ENCODE measurements around the gene DICER1. TPM values are rescaled to one million over a fixed set of nuclear protein-coding genes. Genes with fewer than 3 reads are reported as not detected.

DICER1 gene
- total RNA-seq, 1 experiment from 2014 or later, result 62.0 TPM

GRCh38 chr14:95151561-95151960, 5.8 kb downstream of the DICER1 start:
- DNase-seq (ENCODE audit: low spot score), result no peak
- Mint-ChIP-seq H3K27me3 (ENCODE audit: low read depth) (no peaks in the 10 kb centered on the region), H3K27ac (no peak overlapping the region; the same call in 1 of the 2 replicates), H3K36me3 (0 out of 2 replicates have a peak, but pooled peaks cover 3% of the 10 kb centered on the region), H3K9me3 (peaks cover 4% of the 10 kb centered on the region; the same call in 1 of the 2 replicates), H3K4me1 (peaks cover 78% of the 10 kb centered on the region), H3K4me3 (no peak overlapping the region)
- TF ChIP-seq SMAD4 (CRISPR knock-in tag; IDR thresholded peaks at IDR 0.05), result no peak
- no peak for TF ChIP-seq IRF1 (CRISPR knock-in tag; IDR thresholded peaks at IDR 0.05)
- TF ChIP-seq ZNF416 (CRISPR knock-in tag; IDR thresholded peaks at IDR 0.05), result no peak
- TF ChIP-seq RORB (CRISPR knock-in tag; IDR thresholded peaks at IDR 0.05), result no peak
- TF ChIP-seq ERG (CRISPR knock-in tag; IDR thresholded peaks at IDR 0.05), result no peak
- POLR2A ChIA-PET, result no interaction called here
- CTCF ChIA-PET, result no interaction called here
- no peak for ATAC-seq

GRCh38 chr14:95150910-95151309, 6.4 kb downstream of the DICER1 start:
- Mint-ChIP-seq H3K27me3 (ENCODE audit: low read depth) (no peaks in the 10 kb centered on the region), H3K4me1 (peaks cover 80% of the 10 kb centered on the region), H3K4me3 (no peak overlapping the region), H3K9me3 (peaks cover 5% of the 10 kb centered on the region), H3K27ac (no peak overlapping the region), H3K36me3 (peaks cover 6% of the 10 kb centered on the region)
- TF ChIP-seq CREB1 (CRISPR knock-in tag; IDR thresholded peaks at IDR 0.05) (no peak), HMGXB4 (CRISPR knock-in tag; IDR thresholded peaks at IDR 0.05) (no peak), EMX1 (CRISPR knock-in tag; IDR thresholded peaks at IDR 0.05) (no peak), CBFB (CRISPR knock-in tag; IDR thresholded peaks at IDR 0.05; ENCODE audit: low read depth) (no peak), USF2 (CRISPR knock-in tag; IDR thresholded peaks at IDR 0.05) (no peak), ZNF138 (CRISPR knock-in tag; conservative IDR thresholded peaks at IDR 0.05) (no peak), ZNF317 (CRISPR knock-in tag; IDR thresholded peaks at IDR 0.05; ENCODE audit: borderline replicate concordance, low read depth) (no peak)
- TF ChIP-seq, protein P1, sequence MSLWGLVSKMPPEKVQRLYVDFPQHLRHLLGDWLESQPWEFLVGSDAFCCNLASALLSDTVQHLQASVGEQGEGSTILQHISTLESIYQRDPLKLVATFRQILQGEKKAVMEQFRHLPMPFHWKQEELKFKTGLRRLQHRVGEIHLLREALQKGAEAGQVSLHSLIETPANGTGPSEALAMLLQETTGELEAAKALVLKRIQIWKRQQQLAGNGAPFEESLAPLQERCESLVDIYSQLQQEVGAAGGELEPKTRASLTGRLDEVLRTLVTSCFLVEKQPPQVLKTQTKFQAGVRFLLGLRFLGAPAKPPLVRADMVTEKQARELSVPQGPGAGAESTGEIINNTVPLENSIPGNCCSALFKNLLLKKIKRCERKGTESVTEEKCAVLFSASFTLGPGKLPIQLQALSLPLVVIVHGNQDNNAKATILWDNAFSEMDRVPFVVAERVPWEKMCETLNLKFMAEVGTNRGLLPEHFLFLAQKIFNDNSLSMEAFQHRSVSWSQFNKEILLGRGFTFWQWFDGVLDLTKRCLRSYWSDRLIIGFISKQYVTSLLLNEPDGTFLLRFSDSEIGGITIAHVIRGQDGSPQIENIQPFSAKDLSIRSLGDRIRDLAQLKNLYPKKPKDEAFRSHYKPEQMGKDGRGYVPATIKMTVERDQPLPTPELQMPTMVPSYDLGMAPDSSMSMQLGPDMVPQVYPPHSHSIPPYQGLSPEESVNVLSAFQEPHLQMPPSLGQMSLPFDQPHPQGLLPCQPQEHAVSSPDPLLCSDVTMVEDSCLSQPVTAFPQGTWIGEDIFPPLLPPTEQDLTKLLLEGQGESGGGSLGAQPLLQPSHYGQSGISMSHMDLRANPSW (CRISPR knock-in tag; conservative IDR thresholded peaks at IDR 0.05; ENCODE audit: low read depth), result no peak
- TF ChIP-seq, protein P2, sequence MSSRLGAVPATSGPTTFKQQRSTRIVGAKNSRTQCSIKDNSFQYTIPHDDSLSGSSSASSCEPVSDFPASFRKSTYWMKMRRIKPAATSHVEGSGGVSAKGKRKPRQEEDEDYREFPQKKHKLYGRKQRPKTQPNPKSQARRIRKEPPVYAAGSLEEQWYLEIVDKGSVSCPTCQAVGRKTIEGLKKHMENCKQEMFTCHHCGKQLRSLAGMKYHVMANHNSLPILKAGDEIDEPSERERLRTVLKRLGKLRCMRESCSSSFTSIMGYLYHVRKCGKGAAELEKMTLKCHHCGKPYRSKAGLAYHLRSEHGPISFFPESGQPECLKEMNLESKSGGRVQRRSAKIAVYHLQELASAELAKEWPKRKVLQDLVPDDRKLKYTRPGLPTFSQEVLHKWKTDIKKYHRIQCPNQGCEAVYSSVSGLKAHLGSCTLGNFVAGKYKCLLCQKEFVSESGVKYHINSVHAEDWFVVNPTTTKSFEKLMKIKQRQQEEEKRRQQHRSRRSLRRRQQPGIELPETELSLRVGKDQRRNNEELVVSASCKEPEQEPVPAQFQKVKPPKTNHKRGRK (CRISPR knock-in tag; IDR thresholded peaks at IDR 0.05; ENCODE audit: borderline replicate concordance), result no peak
- TF ChIP-seq, protein P3, sequence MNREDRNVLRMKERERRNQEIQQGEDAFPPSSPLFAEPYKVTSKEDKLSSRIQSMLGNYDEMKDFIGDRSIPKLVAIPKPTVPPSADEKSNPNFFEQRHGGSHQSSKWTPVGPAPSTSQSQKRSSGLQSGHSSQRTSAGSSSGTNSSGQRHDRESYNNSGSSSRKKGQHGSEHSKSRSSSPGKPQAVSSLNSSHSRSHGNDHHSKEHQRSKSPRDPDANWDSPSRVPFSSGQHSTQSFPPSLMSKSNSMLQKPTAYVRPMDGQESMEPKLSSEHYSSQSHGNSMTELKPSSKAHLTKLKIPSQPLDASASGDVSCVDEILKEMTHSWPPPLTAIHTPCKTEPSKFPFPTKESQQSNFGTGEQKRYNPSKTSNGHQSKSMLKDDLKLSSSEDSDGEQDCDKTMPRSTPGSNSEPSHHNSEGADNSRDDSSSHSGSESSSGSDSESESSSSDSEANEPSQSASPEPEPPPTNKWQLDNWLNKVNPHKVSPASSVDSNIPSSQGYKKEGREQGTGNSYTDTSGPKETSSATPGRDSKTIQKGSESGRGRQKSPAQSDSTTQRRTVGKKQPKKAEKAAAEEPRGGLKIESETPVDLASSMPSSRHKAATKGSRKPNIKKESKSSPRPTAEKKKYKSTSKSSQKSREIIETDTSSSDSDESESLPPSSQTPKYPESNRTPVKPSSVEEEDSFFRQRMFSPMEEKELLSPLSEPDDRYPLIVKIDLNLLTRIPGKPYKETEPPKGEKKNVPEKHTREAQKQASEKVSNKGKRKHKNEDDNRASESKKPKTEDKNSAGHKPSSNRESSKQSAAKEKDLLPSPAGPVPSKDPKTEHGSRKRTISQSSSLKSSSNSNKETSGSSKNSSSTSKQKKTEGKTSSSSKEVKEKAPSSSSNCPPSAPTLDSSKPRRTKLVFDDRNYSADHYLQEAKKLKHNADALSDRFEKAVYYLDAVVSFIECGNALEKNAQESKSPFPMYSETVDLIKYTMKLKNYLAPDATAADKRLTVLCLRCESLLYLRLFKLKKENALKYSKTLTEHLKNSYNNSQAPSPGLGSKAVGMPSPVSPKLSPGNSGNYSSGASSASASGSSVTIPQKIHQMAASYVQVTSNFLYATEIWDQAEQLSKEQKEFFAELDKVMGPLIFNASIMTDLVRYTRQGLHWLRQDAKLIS (CRISPR knock-in tag; IDR thresholded peaks at IDR 0.05; ENCODE audit: borderline replicate concordance), result no peak
- DNase-seq (ENCODE audit: low spot score) (no peak), ATAC-seq (no peak)
- POLR2A ChIA-PET, result no interaction called here
- CTCF ChIA-PET, result interaction anchor here (0.7 kb wide), 1 partner anchor 211 kb away, joined by 3 read pairs; no protein-coding TSS in a partner anchor
